Esophagus squamous epithelium (tissue), 5 donors: ENCODE data around the gene NFIC. TPM values are rescaled to one million over a fixed set of nuclear protein-coding genes. Genes with fewer than 3 reads are reported as not detected.
"Not testable (repeated sequence)": the region's sequence is repeated elsewhere in the genome, so short reads cannot be mapped to it uniquely, and the experiment has no call there.

Source experiments
- DNase-seq: peaks from one replicate; lab custom pipeline; 2025; lab: John Stamatoyannopoulos, UW
- H3K27ac ChIP-seq, 4 donors: fragments of 200-600 bp; sonication (generic); one replicate each; pipeline ENCODE4 v1.5.1; 2016 to 2019; ENCODE audit warnings: mild to moderate bottlenecking in 1 of 4
- H3K27me3 ChIP-seq, 4 donors: fragments of 200-600 bp; sonication (generic); 1 replicate in 3 of 4; 2 replicates in 1 of 4; pipeline versions ENCODE4 v1.5.1 to v1.6.0; 2017 to 2021; ENCODE audit warnings: antibody characterized with exemption in 1 of 4
- H3K36me3 ChIP-seq, 3 donors: fragments of 200-600 bp; sonication (generic); one replicate each; pipeline ENCODE4 v1.5.1; 2016 to 2019
- H3K4me1 ChIP-seq, 3 donors: fragments of 200-600 bp; sonication (generic); one replicate each; pipeline ENCODE4 v1.5.1; 2017 to 2019
- H3K4me3 ChIP-seq, 4 donors: fragments of 200-600 bp; sonication (generic); 1 replicate in 3 of 4; 2 replicates in 1 of 4; pipeline ENCODE4 v1.5.1; 2016 to 2019; ENCODE audit warnings: mild to moderate bottlenecking in 2 of 4, moderate library complexity in 1 of 4
- H3K9me3 ChIP-seq, 3 donors: fragments of 200-600 bp; sonication (generic); one replicate each; pipeline ENCODE4 v1.5.1; 2016 to 2019
- POLR2A ChIP-seq, 4 donors: fragments of 450-650 bp; IDR thresholded peaks; one replicate each; pipeline ENCODE4 v1.6.1; 2017; ENCODE audit warnings: antibody characterized with exemption in 4 of 4, mild to moderate bottlenecking in 4 of 4, moderate library complexity in 3 of 4
- WGBS, 2 donors: methylation state at CpG; one replicate each; pipeline ENCODE4 v1.1.5; 2018; 5-methylcytosine and 5-hydroxymethylcytosine counted together
- intact Hi-C: fragments of 100-400 bp; cut with DNase I; formaldehyde crosslinking; loops from one replicate; pipeline ENCODE4 v1.15.0; 2022
- total RNA-seq, 4 donors: library from RNA; depleted of rRNA; stranded (reverse); fragments of >200 nt; gene quantifications; one replicate each; pipeline ENCODE4 v1.1.0, GENCODE V29; 2016
- TF ChIP-seq, protein P1 (sequence below), 6 experiments: fragments of 450-650 bp in 4 of 6; fragments of 200-600 bp in 2 of 6; sonication (generic) in 2 of 6; IDR thresholded peaks; one replicate each; pipeline ENCODE4 v1.5.1; 2016 to 2019; ENCODE audit warnings: antibody characterized with exemption in 6 of 6, mild to moderate bottlenecking in 4 of 6, moderate library complexity in 4 of 6
- donor health status: DM: yes; HTN: yes; CAD: no.

NFIC gene
- total RNA-seq, 4 donors from 2014 or later, result 40.8 to 80.9 (median 61.0) TPM

DNA sequence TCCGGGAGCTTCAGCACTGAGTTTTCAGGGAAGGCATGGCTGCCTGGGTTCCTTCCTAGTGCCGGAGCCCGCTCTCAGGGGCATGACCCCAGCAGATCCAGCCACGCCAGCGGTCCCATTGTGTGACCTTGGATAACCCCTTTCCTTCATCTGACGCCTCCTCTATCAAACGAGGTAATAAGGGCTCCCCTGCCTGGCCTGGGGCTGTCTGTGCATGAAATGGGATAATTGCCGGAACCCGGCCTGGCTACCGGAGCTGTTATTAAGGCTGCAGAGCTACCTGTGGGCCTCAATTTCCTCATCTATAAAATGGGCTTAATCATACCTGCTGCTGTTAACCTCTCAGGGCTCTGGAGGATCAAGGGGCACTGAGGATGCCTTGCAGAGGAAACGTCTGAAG, 18.3 kb upstream of the NFIC start:
- TF ChIP-seq, protein P1, sequence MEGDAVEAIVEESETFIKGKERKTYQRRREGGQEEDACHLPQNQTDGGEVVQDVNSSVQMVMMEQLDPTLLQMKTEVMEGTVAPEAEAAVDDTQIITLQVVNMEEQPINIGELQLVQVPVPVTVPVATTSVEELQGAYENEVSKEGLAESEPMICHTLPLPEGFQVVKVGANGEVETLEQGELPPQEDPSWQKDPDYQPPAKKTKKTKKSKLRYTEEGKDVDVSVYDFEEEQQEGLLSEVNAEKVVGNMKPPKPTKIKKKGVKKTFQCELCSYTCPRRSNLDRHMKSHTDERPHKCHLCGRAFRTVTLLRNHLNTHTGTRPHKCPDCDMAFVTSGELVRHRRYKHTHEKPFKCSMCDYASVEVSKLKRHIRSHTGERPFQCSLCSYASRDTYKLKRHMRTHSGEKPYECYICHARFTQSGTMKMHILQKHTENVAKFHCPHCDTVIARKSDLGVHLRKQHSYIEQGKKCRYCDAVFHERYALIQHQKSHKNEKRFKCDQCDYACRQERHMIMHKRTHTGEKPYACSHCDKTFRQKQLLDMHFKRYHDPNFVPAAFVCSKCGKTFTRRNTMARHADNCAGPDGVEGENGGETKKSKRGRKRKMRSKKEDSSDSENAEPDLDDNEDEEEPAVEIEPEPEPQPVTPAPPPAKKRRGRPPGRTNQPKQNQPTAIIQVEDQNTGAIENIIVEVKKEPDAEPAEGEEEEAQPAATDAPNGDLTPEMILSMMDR (IDR thresholded peaks at IDR 0.05), result no peak
- TF ChIP-seq POLR2A (IDR thresholded peaks at IDR 0.05), result no peak
- no peak for DNase-seq
- Histone ChIP-seq H3K4me1 (peaks cover 25 to 70% (median 33%) of the 10 kb centered on the region in 3 donors), H3K4me3 (no peak overlapping the region), H3K27me3 (no peaks in the 10 kb centered on the region), H3K27ac (peak overlapping the region in 2 of 4 donors; percentile 87 to 90), H3K9me3 (no peaks in the 10 kb centered on the region), H3K36me3 (no peaks in the 10 kb centered on the region)
- WGBS, 2 donors, result 73 to 78% methylated on average over 1 to 7 of the region's 11 CpGs
- intact Hi-C loops, result no loop called here

DNA sequence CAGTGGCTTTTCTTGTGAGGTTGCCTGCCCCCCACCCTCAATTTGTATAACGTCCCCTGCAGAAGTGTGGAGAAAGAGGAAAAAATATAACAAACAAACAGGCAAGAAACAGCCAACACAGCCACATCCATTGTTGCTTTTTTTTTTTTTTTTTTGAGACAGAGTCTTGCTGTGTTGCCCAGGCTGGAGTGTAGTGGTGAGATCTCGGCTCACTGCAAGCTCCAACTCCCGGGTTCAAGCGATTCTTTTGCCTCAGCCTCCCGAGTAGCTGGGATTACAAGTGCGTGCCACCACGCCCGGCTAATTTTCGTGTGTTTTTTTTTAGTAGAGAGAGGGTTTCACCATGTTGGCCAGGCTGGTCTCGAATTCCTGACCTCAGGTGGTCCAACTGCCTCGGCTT, 17.9 kb upstream of the NFIC start:
- H3K4me3 ChIP-seq, intact Hi-C loops, DNase-seq, H3K27me3 ChIP-seq, H3K9me3 ChIP-seq, H3K36me3 ChIP-seq: not testable (repeated sequence)
- WGBS, 2 donors, result 84 to 86% methylated on average over 11 of the region's 11 CpGs
- Histone ChIP-seq H3K4me1 (peaks cover 21 to 65% (median 29%) of the 10 kb centered on the region in 3 donors), H3K27ac (peak overlapping the region in 1 of 4 donors; percentile 90)

DNA sequence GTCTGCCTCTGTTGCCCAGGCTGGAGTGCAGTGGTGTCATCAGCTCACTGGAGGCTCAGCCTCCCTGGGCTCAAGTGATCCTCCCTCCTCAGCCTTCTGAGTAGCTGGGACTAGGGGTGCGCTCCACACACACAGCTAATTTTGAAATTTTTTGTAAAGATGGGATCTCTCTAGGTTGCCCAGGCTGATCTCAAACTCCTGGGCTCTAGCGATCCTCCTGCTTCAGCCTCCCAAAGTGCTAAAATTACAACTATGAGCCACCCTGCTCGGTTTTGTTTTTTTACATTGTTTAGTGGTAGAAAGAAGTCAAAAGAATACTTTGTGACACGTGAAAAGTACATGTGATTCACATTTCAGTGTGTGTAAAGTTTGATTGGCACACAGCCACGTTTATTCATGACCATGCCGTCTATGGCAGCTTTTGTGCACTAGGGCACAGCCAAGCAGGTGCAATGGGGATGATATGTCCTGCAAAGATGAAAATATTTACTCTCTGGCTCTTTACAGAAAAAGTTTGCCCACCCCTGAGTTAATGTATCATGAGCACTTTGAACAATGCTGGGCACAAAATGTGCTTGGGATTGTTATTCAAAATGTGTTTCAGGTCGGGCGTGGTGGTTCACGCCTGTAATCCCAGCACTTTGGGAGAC, 16.2 kb upstream of the NFIC start:
- H3K9me3 ChIP-seq, result no peaks in the 10 kb centered on the region
- H3K27ac ChIP-seq, result peak overlapping the region in 3 of 4 donors; percentile 45 to 71 (median 49)
- TF ChIP-seq, protein P1 (IDR thresholded peaks at IDR 0.05), result peak in 1 of 6 experiments; percentile 8
- no peak for TF ChIP-seq POLR2A (IDR thresholded peaks at IDR 0.05)
- 32 to 52% methylated on average over 7 to 8 of the region's 9 CpGs for WGBS, 2 donors
- H3K4me1 ChIP-seq, result peaks cover 15 to 49% (median 20%) of the 10 kb centered on the region in 3 donors
- DNase-seq, result no peak
- no peaks in the 10 kb centered on the region for H3K36me3 ChIP-seq
- H3K4me3 ChIP-seq, result no peak overlapping the region
- H3K27me3 ChIP-seq, result no peaks in the 10 kb centered on the region
- intact Hi-C loops, result no loop called here

DNA sequence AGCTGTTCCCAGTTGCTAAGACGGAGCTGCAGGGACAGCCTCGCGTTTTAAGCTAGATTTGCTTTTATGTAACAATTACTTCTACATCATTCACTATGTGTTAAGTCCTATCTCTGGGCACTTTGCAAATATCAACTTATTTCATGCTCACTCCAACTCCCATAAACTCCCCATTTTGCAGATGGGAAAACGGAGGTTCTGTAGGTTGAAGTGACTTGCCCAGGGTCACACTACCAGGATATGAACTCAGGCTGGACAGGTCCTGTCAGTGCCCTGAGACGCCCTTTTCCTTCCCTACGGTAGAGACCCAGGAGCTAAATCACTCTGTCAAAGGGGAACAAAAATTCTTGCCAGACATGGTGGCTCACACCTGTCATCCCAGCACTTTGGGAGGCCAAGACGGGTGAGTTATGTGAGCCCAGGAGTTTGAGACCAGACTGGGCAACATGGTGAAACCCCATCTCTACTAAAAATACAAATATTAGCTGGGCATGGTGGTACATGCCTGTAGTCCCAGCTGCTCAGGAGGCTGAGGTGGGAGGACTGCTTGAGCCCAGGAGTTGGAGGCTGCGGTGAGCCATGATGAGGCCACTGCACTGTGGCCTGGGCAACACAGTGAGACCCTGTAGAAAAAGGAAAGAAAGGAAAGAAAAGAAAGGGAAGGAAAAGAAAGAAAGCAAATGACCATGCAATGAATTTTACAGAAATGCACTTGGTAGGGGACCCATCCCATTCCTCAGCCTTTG, 14.5 kb upstream of the NFIC start:
- no peak overlapping the region for H3K27ac ChIP-seq
- H3K36me3 ChIP-seq, result no peaks in the 10 kb centered on the region
- no peaks in the 10 kb centered on the region for H3K27me3 ChIP-seq
- 82 to 86% methylated on average over 7 to 8 of the region's 8 CpGs for WGBS, 2 donors
- DNase-seq, result no peak
- intact Hi-C loops, result no loop called here
- TF ChIP-seq, protein P1 (IDR thresholded peaks at IDR 0.05), result no peak
- no peak for TF ChIP-seq POLR2A (IDR thresholded peaks at IDR 0.05)
- H3K9me3 ChIP-seq, result no peaks in the 10 kb centered on the region
- peaks cover 4 to 31% (median 7%) of the 10 kb centered on the region in 3 donors for H3K4me1 ChIP-seq
- H3K4me3 ChIP-seq, result no peak overlapping the region

DNA sequence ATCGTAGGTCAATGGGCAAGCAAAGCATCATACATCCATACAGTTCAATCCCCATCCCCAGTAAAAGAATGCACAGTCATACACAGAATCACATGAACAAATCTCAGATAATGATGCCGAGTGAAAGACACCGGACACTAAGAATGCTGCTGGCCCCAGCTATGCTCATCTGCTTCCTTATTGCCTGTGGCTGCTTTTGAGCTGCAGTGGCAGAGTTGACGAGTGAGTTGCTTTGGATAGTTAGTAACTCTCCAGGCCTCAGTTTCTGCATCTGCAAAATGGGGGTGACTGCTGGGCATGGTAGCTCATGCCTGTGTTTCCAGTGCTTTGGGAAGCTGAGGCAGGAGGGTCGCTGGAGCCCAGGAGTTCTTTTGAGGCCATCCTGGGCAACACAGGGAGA, 12.9 kb upstream of the NFIC start:
- intact Hi-C loops, result no loop called here
- H3K4me1 ChIP-seq, result peaks cover 5 to 34% (median 13%) of the 10 kb centered on the region in 3 donors
- TF ChIP-seq, protein P1 (IDR thresholded peaks at IDR 0.05), result no peak
- no peak for TF ChIP-seq POLR2A (IDR thresholded peaks at IDR 0.05)
- 46 to 52% methylated on average over 4 to 5 of the region's 5 CpGs for WGBS, 2 donors
- no peaks in the 10 kb centered on the region for H3K36me3 ChIP-seq
- no peak for DNase-seq
- H3K9me3 ChIP-seq, result no peaks in the 10 kb centered on the region
- no peak overlapping the region for H3K4me3 ChIP-seq
- H3K27ac ChIP-seq, result no peak overlapping the region
- no peaks in the 10 kb centered on the region for H3K27me3 ChIP-seq
